ENCODE data around the gene CEP63.
A peak's percentile ranks its signal among the peaks of the same experiment; 100 is the strongest.
"Not testable (repeated sequence)": the region's sequence is repeated elsewhere in the genome, so short reads cannot be mapped to it uniquely, and the experiment has no call there.

CEP63 gene

GRCh38 chr3:134522541-134522940 is 36.7 kb downstream of the CEP63 start:
- DNase-seq, result no peak

GRCh38 chr3:134525293-134525692 is 39.4 kb downstream of the CEP63 start:
- DNase-seq, result no peak

- DNase-seq, result no peak
Observed at GRCh38 chr3:134526319-134526718, 40.5 kb downstream of the CEP63 start.

GRCh38 chr3:134527037-134527436 is 41.2 kb downstream of the CEP63 start:
- DNase-seq, result peak; percentile 32

GRCh38 chr3:134527538-134528186 is 41.8 kb downstream of the CEP63 start:
- DNase-seq, result no peak

- DNase-seq, result no peak
Observed at GRCh38 chr3:134533493-134533892, 47.6 kb downstream of the CEP63 start.

GRCh38 chr3:134535186-134535970 is 49.5 kb downstream of the CEP63 start:
- DNase-seq, result peak; percentile 61

- DNase-seq, result peak; percentile 52
Observed at GRCh38 chr3:134536781-134537180, 50.9 kb downstream of the CEP63 start.

- peak; percentile 13 for DNase-seq
Observed at GRCh38 chr3:134542287-134542958, 56.6 kb downstream of the CEP63 start.

- DNase-seq, result peak; percentile 69
Observed at GRCh38 chr3:134543113-134543512, 57.3 kb downstream of the CEP63 start.

GRCh38 chr3:134544316-134544715 is 58.5 kb downstream of the CEP63 start:
- DNase-seq, result peak; percentile 72

- DNase-seq, result not testable (repeated sequence)
Observed at GRCh38 chr3:134544783-134545182, 58.9 kb downstream of the CEP63 start.

GRCh38 chr3:134545818-134546217 is 60.0 kb downstream of the CEP63 start:
- no peak for DNase-seq

- DNase-seq, result no peak
Observed at GRCh38 chr3:134552784-134553183, 66.9 kb downstream of the CEP63 start.

- DNase-seq, result no peak
Observed at GRCh38 chr3:134559591-134559990, 73.7 kb downstream of the CEP63 start.

- no peak for DNase-seq
Observed at GRCh38 chr3:134562055-134562454, 76.2 kb downstream of the CEP63 start.

- DNase-seq, result no peak
Observed at GRCh38 chr3:134563601-134564000, 77.7 kb downstream of the CEP63 start.

GRCh38 chr3:134564991-134565390 is 79.1 kb downstream of the CEP63 start:
- DNase-seq, result no peak

GRCh38 chr3:134567605-134568004 is 81.7 kb downstream of the CEP63 start:
- peak; percentile 15 for DNase-seq

GRCh38 chr3:134568790-134569189 is 82.9 kb downstream of the CEP63 start:
- no peak for DNase-seq

GRCh38 chr3:134569899-134570298 is 84.0 kb downstream of the CEP63 start:
- not testable (repeated sequence) for DNase-seq

GRCh38 chr3:134576426-134576825 is 90.6 kb downstream of the CEP63 start:
- no peak for DNase-seq

- no peak for DNase-seq
Observed at GRCh38 chr3:134576831-134577230, 91.0 kb downstream of the CEP63 start.

GRCh38 chr3:134579141-134579665 is 93.3 kb downstream of the CEP63 start:
- DNase-seq, result peak; percentile 69

Measured in hematopoietic multipotent progenitor cell treated with erythropoietin and hydrocortisone succinate and interleukin-3 and kit ligand, for 4 days (in vitro differentiated cells).